Chondrocyte (in vitro differentiated cells): ENCODE results near the gene TBC1D19. TPM values are rescaled to one million over a fixed set of nuclear protein-coding genes. Genes with fewer than 3 reads are reported as not detected.
"Not testable (repeated sequence)": the region's sequence is repeated elsewhere in the genome, so short reads cannot be mapped to it uniquely, and the experiment has no call there.

Source experiments
- DNase-seq: peaks from one replicate; pipeline ENCODE4 v3.0.0; 2021; ENCODE audit warnings: mixed read lengths, low spot score
- H3K27ac Mint-ChIP-seq: one replicate; pipeline ENCODE4 v1.8.0; 2021; ENCODE audit warnings: mild to moderate bottlenecking, moderate library complexity, mixed read lengths; ENCODE audit not compliant: unreplicated experiment
- H3K27me3 Mint-ChIP-seq: 2 replicates; pipeline ENCODE4 v1.8.0; 2021; ENCODE audit warnings: low read depth, mixed read lengths
- H3K36me3 Mint-ChIP-seq: 2 replicates; pipeline ENCODE4 v1.8.0; 2021; ENCODE audit warnings: low read depth, mixed read lengths
- H3K4me1 Mint-ChIP-seq: 2 replicates; pipeline ENCODE4 v1.8.0; 2021; ENCODE audit warnings: low read depth, mild to moderate bottlenecking, mixed read lengths
- H3K4me3 Mint-ChIP-seq: one replicate; pipeline ENCODE4 v1.8.0; 2021; ENCODE audit warnings: mild to moderate bottlenecking, moderate library complexity, mixed read lengths; ENCODE audit not compliant: unreplicated experiment
- H3K9me3 Mint-ChIP-seq: 2 replicates; pipeline ENCODE4 v1.8.0; 2021; ENCODE audit warnings: low read depth, mixed read lengths
- CTCF ChIP-seq: fragments of 200-600 bp; sonication (generic); IDR thresholded peaks from 2 replicates; pipeline ENCODE4 v1.5.0; 2021; ENCODE audit warnings: antibody characterized with exemption, mild to moderate bottlenecking, moderate library complexity
- total RNA-seq: library from RNA; stranded (reverse); gene quantifications from 3 replicates; pipeline ENCODE4 v1.2.1, GENCODE V29; 2021

Gene TBC1D19
- total RNA-seq, 1 donor from 2014 or later, result 12.4 TPM

GRCh38 chr4:26621366-26621765, 37.5 kb downstream of the TBC1D19 start:
- DNase-seq, result no peak
- no peak overlapping the region for H3K4me3 Mint-ChIP-seq
- no peak overlapping the region for H3K27ac Mint-ChIP-seq
- H3K36me3 Mint-ChIP-seq, result peaks cover 3% of the 10 kb centered on the region
- H3K4me1 Mint-ChIP-seq, result peaks cover 29% of the 10 kb centered on the region
- no peak for TF ChIP-seq CTCF
- H3K9me3 Mint-ChIP-seq, result peaks cover 2% of the 10 kb centered on the region
- H3K27me3 Mint-ChIP-seq, result no peaks in the 10 kb centered on the region

GRCh38 chr4:26622913-26623312, 39.0 kb downstream of the TBC1D19 start:
- no peak overlapping the region for H3K27ac Mint-ChIP-seq
- H3K27me3 Mint-ChIP-seq, result no peaks in the 10 kb centered on the region
- H3K4me1 Mint-ChIP-seq, result peaks cover 29% of the 10 kb centered on the region
- DNase-seq, result no peak
- no peak for TF ChIP-seq CTCF
- H3K4me3 Mint-ChIP-seq, result no peak overlapping the region
- peaks cover 4% of the 10 kb centered on the region for H3K9me3 Mint-ChIP-seq
- H3K36me3 Mint-ChIP-seq, result peaks cover 5% of the 10 kb centered on the region

- not testable (repeated sequence) for DNase-seq, H3K27ac Mint-ChIP-seq, H3K9me3 Mint-ChIP-seq, H3K27me3 Mint-ChIP-seq, H3K4me3 Mint-ChIP-seq
- Mint-ChIP-seq H3K36me3 (peaks cover 12% of the 10 kb centered on the region), H3K4me1 (peaks cover 26% of the 10 kb centered on the region)
These were observed 42.8 kb downstream of the TBC1D19 start for GRCh38 chr4:26626658-26627057.

- no peak for TF ChIP-seq CTCF
- Mint-ChIP-seq H3K27me3 (no peaks in the 10 kb centered on the region), H3K4me1 (peaks cover 8% of the 10 kb centered on the region), H3K27ac (no peak overlapping the region), H3K36me3 (peaks cover 15% of the 10 kb centered on the region), H3K4me3 (no peak overlapping the region), H3K9me3 (peaks cover 13% of the 10 kb centered on the region)
- no peak for DNase-seq
These were observed 49.0 kb downstream of the TBC1D19 start for GRCh38 chr4:26632916-26633315.

GRCh38 chr4:26634237-26634636, 50.4 kb downstream of the TBC1D19 start:
- H3K4me1 Mint-ChIP-seq, result peaks cover 5% of the 10 kb centered on the region
- H3K9me3 Mint-ChIP-seq, result peaks cover 6% of the 10 kb centered on the region
- no peak overlapping the region for H3K27ac Mint-ChIP-seq
- no peaks in the 10 kb centered on the region for H3K27me3 Mint-ChIP-seq
- no peak for TF ChIP-seq CTCF
- no peak for DNase-seq
- H3K36me3 Mint-ChIP-seq, result peaks cover 11% of the 10 kb centered on the region
- no peak overlapping the region for H3K4me3 Mint-ChIP-seq

GRCh38 chr4:26636458-26636857, 52.6 kb downstream of the TBC1D19 start:
- H3K9me3 Mint-ChIP-seq, result peaks cover 8% of the 10 kb centered on the region

GRCh38 chr4:26640639-26641038, 56.8 kb downstream of the TBC1D19 start:
- DNase-seq, H3K27me3 Mint-ChIP-seq, H3K4me1 Mint-ChIP-seq, H3K4me3 Mint-ChIP-seq, H3K27ac Mint-ChIP-seq: not testable (repeated sequence)
- peaks cover 17% of the 10 kb centered on the region for H3K9me3 Mint-ChIP-seq
- H3K36me3 Mint-ChIP-seq, result peaks cover 32% of the 10 kb centered on the region

More at GRCh38 chr4:26636458-26636857, 52.6 kb downstream of the TBC1D19 start:
- H3K27ac Mint-ChIP-seq, result no peak overlapping the region
- no peak for DNase-seq
- H3K4me1 Mint-ChIP-seq, result peaks cover 4% of the 10 kb centered on the region
- no peak for TF ChIP-seq CTCF
- H3K27me3 Mint-ChIP-seq, result no peaks in the 10 kb centered on the region
- peaks cover 19% of the 10 kb centered on the region for H3K36me3 Mint-ChIP-seq
- H3K4me3 Mint-ChIP-seq, result no peak overlapping the region
